ENCODE measurements around the gene CAMTA1.

The CAMTA1 gene

DNA sequence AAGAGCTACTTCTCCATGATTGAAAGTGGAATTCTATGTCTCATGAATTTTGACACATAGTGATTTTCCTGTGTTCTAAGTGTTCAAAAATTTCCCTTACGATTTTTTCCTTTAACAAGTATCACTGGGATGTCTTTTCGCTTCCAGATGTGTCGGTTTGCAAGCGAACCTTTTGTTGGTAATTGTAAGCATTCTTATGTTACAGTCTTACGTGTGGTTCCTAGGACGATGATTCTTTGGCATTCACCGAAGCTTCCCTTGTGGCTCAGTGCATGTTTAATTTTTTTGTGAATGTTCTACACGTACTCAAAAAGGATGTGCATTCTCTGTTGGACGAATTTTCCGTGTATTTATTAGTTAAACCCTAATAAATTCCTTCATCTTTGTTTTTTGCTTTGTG, 211.6 kb downstream of the CAMTA1 start:
- in situ Hi-C loops (cut with MboI; ENCODE audit: low sequenced_read_pairs) = no loop called here

DNA sequence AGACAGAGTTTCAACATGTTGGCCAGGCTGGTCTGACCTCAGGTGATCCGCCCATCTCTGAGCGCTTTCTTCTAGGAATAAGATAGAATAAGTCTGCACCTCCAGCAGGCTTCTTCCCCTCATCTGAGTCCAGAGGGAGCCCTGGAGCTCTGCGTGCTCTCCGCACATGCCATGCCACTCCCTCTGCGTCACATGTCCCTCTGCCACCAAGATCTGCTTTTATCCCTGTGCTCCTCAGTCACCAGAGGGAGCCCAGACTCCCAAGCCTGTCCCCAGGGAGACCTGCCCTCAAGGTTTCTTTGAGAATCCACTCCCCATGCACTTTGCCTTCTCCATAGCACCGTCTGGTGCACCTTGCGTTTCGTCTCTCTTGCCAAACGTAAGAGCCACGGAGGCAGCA, 213.0 kb downstream of the CAMTA1 start:
- in situ Hi-C loops (cut with MboI; ENCODE audit: low sequenced_read_pairs) = no loop called here

DNA sequence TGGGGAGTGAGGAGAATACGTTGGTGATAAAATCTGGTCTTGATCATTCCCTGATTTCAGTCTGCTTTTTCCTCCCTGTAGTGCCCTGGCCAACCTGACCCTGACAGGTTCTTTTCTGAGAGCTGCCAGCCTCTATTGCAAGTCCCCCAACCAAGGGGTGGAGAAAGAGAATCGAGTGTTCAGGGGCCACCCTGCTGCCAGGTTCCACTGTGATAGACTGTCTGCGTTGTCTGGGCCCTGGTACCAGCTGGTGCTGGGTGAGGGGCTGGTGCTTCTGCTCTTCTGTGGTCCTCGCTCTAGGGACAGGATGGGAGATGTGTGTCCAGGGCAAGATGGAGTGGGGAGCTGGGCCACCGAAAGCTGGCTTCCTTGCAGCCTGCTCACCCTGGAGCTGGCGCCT, 214.6 kb downstream of the CAMTA1 start:
- in situ Hi-C loops (cut with MboI; ENCODE audit: low sequenced_read_pairs) = no loop called here

DNA sequence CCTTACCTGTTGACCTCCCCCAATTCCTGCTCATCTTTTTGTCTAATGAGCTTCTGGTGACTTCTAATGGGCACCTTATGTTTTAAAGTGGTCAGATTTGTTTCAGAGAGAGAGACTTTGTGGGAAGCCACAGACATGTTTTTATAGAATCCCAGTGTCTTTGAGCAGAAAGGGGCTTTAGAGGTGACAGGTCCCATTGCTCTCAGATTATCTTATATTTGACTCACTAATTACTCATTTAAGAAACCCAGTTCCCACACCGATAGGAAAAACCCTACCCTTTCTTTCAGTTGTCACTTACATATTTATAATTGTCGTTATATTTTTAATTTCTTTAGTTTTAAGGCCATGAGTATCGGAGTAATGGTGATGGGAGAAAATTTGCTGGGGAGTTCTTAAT, 215.5 kb downstream of the CAMTA1 start:
- in situ Hi-C loops (cut with MboI; ENCODE audit: low sequenced_read_pairs) = no loop called here

DNA sequence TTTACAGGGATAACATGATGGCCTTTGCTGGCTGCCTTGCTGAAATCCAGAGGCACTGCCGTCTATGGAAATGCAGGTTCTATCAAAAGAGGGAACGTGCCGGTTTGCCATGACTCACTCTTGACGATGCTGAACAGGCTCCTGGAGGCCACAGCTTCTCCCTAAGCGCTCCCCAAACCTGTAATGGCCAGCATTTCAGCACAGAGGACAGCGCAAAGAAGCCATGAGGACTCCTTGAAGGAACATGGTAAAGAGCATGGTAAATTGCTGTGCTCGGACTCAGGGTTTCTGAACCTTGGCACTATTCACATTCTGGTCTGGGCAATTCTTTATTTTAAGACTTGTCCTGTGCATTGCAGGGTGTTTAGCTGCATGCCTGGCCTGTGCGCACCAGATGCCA, 217.5 kb downstream of the CAMTA1 start:
- in situ Hi-C loops (cut with MboI; ENCODE audit: low sequenced_read_pairs) = no loop called here

DNA sequence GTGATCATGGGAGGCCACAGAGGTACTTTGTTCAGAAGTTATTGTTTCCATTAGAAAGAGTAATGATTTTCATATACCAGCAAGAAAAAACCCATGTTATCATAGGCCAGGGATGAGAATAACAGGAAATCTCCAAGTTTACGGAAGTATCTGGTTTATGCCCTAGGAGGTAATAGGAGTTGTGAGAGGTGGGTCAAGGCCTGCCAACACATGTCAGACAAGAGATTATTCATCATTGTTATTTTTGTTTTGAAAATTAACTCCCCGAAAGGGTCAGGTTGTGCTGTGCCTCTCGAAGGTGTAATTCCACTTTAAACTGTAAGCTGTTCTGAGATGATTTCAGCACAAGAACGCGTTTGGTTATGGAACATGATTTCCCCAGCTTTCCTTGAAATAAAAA, 218.4 kb downstream of the CAMTA1 start:
- in situ Hi-C loops (cut with MboI; ENCODE audit: low sequenced_read_pairs) = no loop called here

DNA sequence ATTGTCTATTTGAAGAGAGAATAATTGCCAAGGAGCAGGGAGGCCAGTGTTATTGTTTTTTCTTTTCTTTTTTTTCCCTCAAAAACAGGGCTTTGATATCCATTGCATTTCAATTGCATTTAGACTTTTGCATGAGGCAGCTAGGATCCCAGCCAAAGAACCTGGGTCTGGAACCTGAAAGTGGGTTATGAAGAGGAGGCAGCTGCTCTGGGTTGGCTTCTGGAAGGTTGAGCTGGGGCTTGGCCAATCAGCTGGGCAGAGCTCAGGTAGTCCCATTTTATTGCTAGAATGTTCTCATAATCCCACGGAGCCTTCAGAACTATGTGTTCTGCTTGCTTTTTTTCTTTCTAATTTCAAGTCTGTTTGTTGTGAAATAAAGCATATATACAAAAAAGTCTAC, 218.9 kb downstream of the CAMTA1 start:
- in situ Hi-C loops (cut with MboI; ENCODE audit: low sequenced_read_pairs) = no loop called here

DNA sequence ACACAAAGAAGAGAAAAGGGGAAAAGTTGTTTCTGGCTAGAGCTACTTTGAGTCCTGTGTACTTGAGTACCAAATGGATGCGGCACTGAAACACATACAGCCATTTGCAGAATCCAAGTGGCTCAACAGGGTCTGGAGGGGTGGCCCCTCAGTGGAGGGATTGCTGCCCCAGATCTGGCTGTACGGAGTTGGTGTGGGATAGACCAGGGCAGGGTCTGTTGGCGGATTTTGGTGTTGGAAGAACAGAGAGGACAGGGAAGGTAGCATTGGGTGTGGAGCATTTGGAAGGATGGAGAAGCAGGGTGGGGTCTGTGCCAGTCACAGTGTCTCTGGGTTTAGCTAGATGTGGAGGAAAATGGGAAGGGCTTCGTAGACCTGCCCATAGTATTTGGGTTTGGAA, 220.5 kb downstream of the CAMTA1 start:
- in situ Hi-C loops (cut with MboI; ENCODE audit: low sequenced_read_pairs) = no loop called here

DNA sequence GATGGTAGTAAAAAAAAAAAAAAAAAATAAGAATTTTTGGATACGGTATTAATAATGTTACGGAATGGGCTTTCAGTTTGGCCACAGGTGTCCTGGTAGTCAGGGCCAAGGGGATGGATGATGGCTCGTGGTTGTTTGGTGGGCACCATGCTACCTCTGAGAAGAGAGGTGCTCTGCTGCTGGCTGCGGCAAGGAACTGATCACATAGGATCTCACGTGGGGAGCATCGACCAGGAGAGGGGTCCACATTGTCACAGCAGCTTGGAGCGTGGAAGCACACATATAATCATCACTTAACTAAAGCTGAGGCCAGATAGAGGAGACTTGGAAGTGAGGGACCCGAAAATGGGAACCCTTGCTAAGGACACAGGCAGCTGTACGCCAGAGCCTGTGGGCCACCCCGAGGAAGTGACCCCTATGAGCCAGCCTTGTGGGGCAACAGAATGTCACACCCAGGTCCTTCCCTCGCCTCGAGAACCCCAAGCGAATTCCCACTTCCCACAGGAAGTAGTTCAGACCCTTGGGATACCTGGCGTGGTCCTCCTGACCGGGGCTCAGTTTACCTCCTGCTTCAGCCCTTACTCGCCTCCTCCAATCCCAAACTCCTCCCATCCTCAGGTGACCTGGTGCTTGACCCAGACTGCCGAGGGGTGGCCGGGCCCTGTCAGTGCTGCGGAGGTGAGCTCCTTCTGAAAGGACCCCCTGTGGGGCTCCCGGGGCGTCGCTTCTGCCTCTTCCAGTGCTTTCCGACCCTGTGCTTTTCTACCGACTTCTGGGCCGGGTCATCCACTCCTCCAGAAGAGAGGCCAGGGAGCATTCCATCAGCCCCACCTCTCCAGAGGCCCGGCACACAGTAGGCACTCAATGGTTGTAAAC, 222.0 kb downstream of the CAMTA1 start:
- in situ Hi-C loops (cut with MboI; ENCODE audit: low sequenced_read_pairs) = no loop called here

DNA sequence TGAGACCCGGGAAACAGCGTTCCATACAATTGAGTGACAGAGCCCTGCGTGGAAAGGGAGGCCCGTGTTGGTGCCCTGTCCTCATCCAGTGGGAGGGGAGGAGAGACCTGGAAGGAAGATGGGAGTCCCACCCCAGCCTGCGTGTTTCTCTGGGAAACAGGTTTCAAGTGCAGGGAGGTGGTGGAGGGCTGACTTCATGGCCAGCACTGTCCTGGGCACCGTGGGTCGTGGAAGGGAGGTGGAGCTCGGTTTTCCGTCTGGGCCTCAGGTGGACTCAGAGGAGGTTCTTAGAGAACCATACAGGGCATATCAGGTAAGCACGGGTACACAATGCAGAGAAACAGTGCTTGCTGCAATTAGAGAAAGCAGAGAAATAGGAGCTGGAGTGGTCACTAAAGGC, 222.6 kb downstream of the CAMTA1 start:
- in situ Hi-C loops (cut with MboI; ENCODE audit: low sequenced_read_pairs) = no loop called here

DNA sequence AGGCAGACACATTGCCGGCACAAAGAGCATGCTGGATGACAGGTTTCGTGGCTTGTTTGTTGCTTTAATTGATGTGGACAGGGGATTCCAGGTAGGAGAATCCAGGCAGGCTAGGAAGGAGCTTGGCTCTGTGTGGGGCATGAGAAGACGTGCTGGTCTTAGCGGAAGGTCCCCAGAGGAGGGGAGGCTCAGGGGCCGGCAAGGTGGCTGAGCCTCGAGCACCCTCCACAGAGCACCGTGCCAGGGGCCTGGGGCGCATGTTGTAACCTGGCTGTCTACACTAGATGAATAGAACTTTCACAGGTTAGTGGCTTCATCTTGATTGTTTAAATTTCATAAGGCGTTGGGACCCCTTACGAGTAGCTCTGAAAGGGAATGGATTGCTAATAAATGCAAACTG, 223.1 kb downstream of the CAMTA1 start:
- in situ Hi-C loops (cut with MboI; ENCODE audit: low sequenced_read_pairs) = no loop called here

DNA sequence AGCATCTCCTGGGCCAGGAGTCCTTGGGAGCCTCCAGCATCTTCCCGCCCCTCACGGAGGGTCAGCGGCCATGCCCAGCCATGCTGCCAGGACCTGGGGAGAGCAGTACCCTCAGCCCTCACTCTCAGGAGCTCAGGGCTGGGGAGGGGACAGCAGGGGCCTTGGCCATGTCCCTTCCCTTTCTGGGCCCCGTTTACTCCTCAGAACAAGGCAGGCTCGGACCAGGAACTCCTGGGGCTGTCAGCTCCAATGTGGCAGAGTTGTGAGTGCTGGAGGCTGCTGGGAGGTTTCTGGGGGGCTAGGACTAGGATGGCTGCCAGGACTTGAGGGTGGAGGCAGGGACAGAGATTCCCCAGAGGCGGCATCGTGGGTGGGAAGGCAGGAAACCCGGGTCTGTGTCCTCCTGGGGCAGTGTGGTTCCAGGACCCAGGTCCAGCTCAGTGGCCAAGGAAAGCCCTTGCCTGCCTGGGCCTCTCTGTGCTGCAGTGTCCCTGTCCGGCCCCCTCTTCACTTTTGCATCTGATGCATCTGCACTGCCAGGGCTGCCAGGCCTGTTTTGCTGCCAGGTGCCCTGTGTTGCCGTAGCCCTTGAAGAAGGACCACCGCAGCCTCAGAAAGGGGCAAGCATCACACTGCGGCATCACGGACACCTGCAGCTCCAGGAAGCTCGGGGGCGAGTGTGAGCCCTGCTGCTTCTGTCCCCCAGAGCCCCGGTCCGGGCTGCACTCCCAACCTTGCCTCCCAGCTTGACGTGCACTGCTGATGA, 223.9 kb downstream of the CAMTA1 start:
- in situ Hi-C loops (cut with MboI; ENCODE audit: low sequenced_read_pairs) = no loop called here

DNA sequence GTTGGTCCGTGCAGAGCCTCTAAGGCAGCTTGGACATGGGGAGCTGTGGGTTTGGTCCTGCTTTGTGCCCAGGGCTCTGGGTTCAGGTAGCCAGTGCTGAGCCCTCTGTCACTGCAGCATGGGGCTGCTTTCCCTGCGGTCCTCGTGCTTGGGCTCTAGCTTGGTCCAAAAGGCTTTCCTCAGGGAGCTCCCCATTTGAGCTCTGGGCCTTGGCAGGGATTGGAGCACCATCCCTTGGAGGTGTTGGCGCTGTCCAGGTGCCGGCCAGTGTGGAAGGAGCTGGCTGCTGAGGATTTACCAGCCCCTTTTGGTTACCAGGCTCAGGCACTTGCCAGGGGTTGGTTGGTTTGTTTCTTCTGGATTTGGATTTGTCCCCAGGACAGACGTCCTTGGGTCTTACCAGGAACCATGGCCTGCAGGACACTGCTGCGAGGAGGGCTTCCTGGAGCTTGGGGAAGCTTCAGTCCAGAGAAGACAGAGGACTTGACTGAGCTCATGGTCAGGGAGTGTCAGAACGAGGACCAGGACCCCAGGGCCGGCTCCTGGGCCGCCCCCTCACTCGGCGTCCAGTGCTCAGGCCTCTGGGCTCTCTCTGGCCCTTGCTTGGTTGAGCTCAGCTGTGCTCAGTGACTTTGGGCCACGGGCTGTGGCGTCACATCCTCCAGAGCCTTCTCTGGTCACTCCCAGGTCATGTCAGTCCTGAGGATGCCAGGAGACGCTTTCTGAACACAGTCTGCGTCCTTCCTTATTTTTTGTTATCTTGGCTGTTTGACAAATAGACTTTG, 224.7 kb downstream of the CAMTA1 start:
- in situ Hi-C loops (cut with MboI; ENCODE audit: low sequenced_read_pairs) = no loop called here

DNA sequence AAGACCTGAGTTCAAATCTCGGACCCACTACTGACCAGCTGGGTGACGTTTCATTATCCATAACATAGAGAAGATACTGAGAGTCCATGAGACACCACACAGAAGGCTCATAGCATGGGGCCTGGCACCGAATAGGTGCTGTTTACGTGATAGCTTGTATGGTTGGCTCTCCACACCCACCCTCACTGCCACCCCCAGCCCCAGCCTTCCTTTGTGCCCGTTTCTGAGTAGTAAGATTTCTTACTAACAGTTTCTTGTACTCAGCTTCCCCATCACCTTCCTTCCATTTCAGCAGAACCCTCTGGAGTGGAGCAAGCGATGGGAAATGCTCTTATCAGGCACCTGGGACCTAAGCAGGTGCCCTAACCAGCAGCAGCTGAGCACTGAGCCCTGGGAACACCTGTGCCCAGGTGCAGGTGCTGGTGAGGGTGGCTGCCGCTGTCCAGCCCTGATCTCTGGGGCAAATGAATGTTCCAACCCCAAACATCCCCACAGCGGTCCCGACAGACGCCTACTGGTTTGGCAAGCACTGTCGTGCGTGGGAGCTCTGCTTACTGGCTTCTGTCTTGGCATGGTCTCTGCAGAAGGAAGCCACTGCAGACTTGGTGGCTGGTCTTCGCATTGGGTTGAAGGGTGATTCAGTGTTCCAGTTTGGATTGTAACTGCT, 225.4 kb downstream of the CAMTA1 start:
- in situ Hi-C loops (cut with MboI; ENCODE audit: low sequenced_read_pairs) = no loop called here

DNA sequence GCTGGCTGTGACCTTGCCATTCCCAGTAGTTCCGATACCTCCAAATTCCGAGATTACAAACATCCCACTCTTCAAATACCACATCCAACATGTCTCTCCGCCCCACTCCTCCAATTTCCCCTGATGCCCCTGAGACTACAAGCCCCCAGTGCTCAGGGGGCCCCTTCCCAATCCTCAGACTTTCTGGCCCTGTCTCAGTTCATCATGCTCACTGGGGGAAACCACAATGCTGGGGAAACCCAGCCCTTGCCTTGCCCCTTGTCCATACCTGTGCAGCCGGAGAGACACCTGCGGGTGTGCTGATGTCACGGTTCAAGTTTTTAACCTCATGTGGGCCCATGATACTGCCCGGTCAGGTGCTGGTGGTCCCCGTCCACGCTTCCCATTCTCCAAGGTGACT, 226.6 kb downstream of the CAMTA1 start:
- in situ Hi-C loops (cut with MboI; ENCODE audit: low sequenced_read_pairs) = no loop called here

DNA sequence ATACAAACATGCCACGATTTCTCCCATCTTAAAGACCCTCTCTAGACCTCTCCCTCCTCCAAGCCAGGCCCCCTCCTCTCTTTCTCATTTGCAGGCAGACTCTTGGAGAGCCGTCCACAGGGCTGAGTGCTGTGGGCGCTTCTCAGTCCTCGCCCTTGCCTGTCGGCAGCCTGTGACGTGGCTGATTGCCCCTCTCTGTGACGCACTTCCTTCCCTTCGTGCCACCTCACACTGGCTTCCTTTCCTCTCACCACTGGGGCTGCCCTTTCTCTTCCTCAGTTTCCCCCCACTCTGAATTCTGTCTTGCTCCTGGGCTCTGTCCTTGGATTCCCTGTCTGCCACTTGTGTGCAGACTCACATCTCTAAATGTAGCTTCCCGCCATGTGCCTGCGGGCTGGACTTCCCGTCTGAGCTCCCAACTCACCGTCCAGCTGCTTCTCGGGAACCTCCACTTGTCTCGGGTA, 227.2 kb downstream of the CAMTA1 start:
- in situ Hi-C loops (cut with MboI; ENCODE audit: low sequenced_read_pairs) = no loop called here

DNA sequence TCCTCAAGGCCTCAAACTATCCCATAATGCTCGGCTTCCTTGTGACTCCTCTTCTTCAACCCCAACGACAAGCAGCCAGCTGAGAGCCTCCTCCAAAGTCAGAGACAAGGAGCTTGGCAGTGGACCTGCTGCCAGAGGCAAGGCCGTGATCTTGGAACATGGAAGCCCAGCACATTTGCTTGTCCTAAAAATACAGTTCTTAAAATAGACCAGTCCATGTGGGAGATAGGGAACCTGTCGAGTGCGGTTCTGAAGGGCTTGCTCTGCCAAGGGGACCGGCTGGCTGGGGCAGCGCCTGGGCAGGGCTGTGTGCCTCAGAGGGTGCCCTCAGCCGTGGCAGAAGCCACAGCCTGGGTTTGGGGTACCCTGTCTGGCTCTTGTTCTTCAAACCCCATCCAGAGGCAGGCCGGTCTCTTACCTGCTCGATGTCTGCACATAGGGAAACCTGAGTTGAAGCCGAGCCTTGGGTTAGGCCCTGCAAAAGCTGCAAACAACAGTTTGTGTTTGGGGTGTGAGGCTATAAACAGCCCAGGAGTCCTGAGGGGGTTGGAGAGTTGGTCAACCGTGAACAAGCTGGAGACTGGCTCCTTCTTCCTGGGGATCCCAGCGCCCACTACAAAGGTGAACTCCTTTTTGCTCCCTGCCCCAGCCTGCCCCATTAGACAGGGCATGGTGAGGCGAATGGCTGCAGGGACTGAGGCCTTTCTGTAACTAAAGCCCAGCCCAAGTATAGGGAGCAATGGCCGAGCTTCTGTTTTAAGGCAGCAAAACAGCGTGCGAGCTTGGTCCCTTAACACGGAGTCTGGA, 228.8 kb downstream of the CAMTA1 start:
- in situ Hi-C loops (cut with MboI; ENCODE audit: low sequenced_read_pairs) = no loop called here

DNA sequence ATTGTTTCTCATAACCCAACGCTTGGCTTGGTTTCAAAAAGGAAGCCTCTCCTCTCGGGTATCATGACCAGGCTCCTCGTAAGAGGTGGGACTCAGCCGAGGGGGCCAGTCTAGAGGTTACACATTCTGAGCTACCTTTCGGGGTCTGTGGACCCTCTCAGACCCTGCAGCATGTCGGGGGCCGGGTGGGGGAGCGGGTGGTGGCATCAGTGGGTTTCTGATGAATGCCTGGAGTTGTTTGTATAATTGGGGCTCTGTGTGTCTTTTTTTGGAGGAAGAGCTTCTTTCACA, 229.3 kb downstream of the CAMTA1 start:
- in situ Hi-C loops (cut with MboI; ENCODE audit: low sequenced_read_pairs) = no loop called here

DNA sequence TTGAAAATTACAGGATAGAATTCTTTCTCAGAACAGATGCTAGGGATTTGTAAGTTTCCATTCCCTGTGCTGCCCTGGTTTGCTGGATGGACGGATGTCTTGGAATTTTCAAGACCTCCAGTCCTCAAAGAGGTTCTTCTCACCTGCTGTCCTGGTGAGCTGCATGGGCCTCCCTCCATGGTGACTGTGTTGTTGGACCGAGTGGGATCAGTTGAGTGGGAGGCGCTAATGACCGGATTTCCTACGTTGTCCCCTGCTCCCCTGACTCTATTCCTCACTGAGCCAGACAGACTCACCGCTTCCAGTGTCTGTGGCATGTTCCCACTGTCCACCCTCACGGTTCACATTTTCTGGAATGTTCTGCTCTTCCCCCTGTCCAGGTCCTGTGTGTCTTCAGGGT, 229.8 kb downstream of the CAMTA1 start:
- in situ Hi-C loops (cut with MboI; ENCODE audit: low sequenced_read_pairs) = no loop called here

DNA sequence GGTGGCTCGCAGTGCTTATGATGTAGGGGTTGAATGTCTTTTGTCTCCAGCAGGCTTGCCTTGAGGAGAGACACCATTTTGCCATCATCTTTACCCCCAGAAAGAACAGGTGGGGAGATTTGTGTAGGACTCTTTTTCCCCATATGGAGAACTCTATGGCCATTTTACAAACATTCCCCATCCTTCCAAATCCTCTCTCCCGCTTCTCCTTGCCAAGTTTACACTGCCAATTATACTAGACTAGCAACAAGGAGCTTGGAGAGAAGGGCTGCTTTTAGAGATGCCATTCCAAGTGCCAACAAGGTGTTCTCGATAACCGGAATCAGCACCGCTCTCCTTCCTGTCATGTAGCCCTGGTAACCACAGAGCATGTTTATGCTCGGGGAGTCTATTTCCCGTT, 233.1 kb downstream of the CAMTA1 start:
- in situ Hi-C loops (cut with MboI; ENCODE audit: low sequenced_read_pairs) = no loop called here

All from HL-60/S4 treated with retinoic acid at 250 ng/mL for 4 days and 3 days (cell line).